NCI-H82 (cell line): ENCODE data around the gene EVPL.
A peak's percentile ranks its signal among the peaks of the same experiment; 100 is the strongest.
"Not testable (repeated sequence)": the region's sequence is repeated elsewhere in the genome, so short reads cannot be mapped to it uniquely, and the experiment has no call there.

Experiments used
- DNase-seq: peaks from one replicate; lab custom pipeline; 2025; lab: John Stamatoyannopoulos, UW

EVPL gene

GRCh38 chr17:76027159-76027839 is at the start of gene EVPL:
Gene EVPL, minus strand, starts transcription at chr17:76027306. Its CDS starts 108 bp downstream, at chr17:76027198.
- peak; percentile 36 for DNase-seq

- no peak for DNase-seq
Measured at GRCh38 chr17:76076146-76076764, 49.1 kb upstream of the EVPL start.

GRCh38 chr17:76075364-76076145 is 48.4 kb upstream of the EVPL start:
- peak; percentile 51 for DNase-seq

GRCh38 chr17:76074390-76075363 is 47.6 kb upstream of the EVPL start, which contains the start of gene GALR2:
Gene GALR2, plus strand, starts transcription at chr17:76074781. Its CDS starts 103 bp downstream, at chr17:76074884.
- DNase-seq: peak; percentile 21

GRCh38 chr17:76072148-76072858 is 45.2 kb upstream of the EVPL start, which contains the start of gene SRP68:
Gene SRP68, minus strand, starts transcription at chr17:76072517. Its CDS starts 26 bp downstream, at chr17:76072491.
- peak; percentile 96 for DNase-seq

- DNase-seq: no peak
Measured at GRCh38 chr17:76071531-76072147, 44.5 kb upstream of the EVPL start.

GRCh38 chr17:76065775-76066174 is 38.7 kb upstream of the EVPL start:
- no peak for DNase-seq

GRCh38 chr17:76063875-76064546 is 36.9 kb upstream of the EVPL start:
- no peak for DNase-seq

GRCh38 chr17:76058264-76058663 is 31.2 kb upstream of the EVPL start:
- DNase-seq: not testable (repeated sequence)

- DNase-seq: no peak
Measured at GRCh38 chr17:76056882-76057281, 29.8 kb upstream of the EVPL start.

GRCh38 chr17:76054112-76054476 is 27.0 kb upstream of the EVPL start:
- DNase-seq: no peak

GRCh38 chr17:76053246-76054111 is 26.4 kb upstream of the EVPL start:
- no peak for DNase-seq

GRCh38 chr17:76051561-76051960 is 24.5 kb upstream of the EVPL start:
- DNase-seq: no peak

- DNase-seq: no peak
Measured at GRCh38 chr17:76050538-76051467, 23.7 kb upstream of the EVPL start.

- DNase-seq: no peak
Measured at GRCh38 chr17:76049836-76050537, 22.9 kb upstream of the EVPL start.

GRCh38 chr17:76049239-76049638 is 22.1 kb upstream of the EVPL start:
- no peak for DNase-seq

GRCh38 chr17:76048711-76049110 is 21.6 kb upstream of the EVPL start:
- no peak for DNase-seq
